Measurements from ENCODE around the gene CCDC146. TPM values are rescaled to one million over a fixed set of nuclear protein-coding genes. Genes with fewer than 3 reads are reported as not detected.
A peak's percentile ranks its signal among the peaks of the same experiment; 100 is the strongest.
"Not testable (repeated sequence)": the region's sequence is repeated elsewhere in the genome, so short reads cannot be mapped to it uniquely, and the experiment has no call there.

Gene CCDC146, protein sequence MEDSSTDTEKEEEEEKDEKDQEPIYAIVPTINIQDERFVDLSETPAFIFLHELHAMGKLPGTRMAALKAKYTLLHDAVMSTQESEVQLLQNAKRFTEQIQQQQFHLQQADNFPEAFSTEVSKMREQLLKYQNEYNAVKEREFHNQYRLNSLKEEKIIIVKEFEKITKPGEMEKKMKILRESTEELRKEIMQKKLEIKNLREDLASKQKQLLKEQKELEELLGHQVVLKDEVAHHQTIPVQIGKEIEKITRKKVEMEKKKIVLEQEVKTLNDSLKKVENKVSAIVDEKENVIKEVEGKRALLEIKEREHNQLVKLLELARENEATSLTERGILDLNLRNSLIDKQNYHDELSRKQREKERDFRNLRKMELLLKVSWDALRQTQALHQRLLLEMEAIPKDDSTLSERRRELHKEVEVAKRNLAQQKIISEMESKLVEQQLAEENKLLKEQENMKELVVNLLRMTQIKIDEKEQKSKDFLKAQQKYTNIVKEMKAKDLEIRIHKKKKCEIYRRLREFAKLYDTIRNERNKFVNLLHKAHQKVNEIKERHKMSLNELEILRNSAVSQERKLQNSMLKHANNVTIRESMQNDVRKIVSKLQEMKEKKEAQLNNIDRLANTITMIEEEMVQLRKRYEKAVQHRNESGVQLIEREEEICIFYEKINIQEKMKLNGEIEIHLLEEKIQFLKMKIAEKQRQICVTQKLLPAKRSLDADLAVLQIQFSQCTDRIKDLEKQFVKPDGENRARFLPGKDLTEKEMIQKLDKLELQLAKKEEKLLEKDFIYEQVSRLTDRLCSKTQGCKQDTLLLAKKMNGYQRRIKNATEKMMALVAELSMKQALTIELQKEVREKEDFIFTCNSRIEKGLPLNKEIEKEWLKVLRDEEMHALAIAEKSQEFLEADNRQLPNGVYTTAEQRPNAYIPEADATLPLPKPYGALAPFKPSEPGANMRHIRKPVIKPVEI
- 0.67 and 2.3 TPM in 2 replicates for total RNA-seq (2011; cell fraction: chromatin; rRNA removed; ENCODE audit: low replicate concordance)
- 0.66 TPM in 1 of 2 replicates, not detected in the other for total RNA-seq (2011; cell fraction: nucleolus; rRNA removed)
- 1.0 TPM in 1 of 2 replicates, not detected in the other for total RNA-seq (2011; cell fraction: nucleoplasm; rRNA removed)
- total RNA-seq (2014; rRNA removed) (0.23 and 0.49 TPM in 2 replicates), total RNA-seq (2014; rRNA removed; fragmentation: Illumina TruSeq; extraction: Trizol) (0.29 and 0.89 TPM in 2 replicates), total RNA-seq (2015; rRNA removed; fragmentation: Illumina TruSeq; extraction: Trizol) (0.23 and 0.98 TPM in 2 replicates), total RNA-seq (2021) (0.18 and 0.92 TPM in 2 replicates), polyA plus RNA-seq (2011; rRNA removed) (0.59 and 0.72 TPM in 2 replicates), polyA plus RNA-seq (2014; fragmentation: Illumina TruSeq; extraction: Trizol) (0.22 and 0.51 TPM in 2 replicates), polyA plus RNA-seq (2014; fragmentation: Nextera tagmentation; extraction: Ambion mirVana) (under 1 TPM in 1 of 2 experiments, not detected in 1; 0.10 TPM), polyA plus RNA-seq (2014; rRNA removed) (0.17 and 0.76 TPM in 2 replicates), polyA minus RNA-seq (2011; rRNA and poly(A)+ RNA removed) (0.42 TPM in 1 of 2 replicates, not detected in the other), Bru-seq, nascent RNA (percentile 30 among the genes with signal in this experiment), BruChase-seq, experiment 1, labeled RNA remaining after a 2-hour chase (percentile 34 among the genes with signal in this experiment), BruChase-seq, experiment 2, labeled RNA remaining after a 6-hour chase (percentile 35 among the genes with signal in this experiment)
- 0.19 TPM in 1 of 2 replicates, not detected in the other for polyA plus RNA-seq (2011; cell fraction: cytosol; rRNA removed)
- polyA plus RNA-seq (2011; cell fraction: nucleus; rRNA removed): 1.2 and 2.4 TPM in 2 replicates
- 0.22 and 1.7 TPM in 2 replicates for polyA plus RNA-seq (2012)
- not detected in 2 replicates for polyA minus RNA-seq (2011; cell fraction: cytosol; rRNA and poly(A)+ RNA removed)
- 0.44 TPM in 1 of 2 replicates, not detected in the other for polyA minus RNA-seq (2011; cell fraction: nucleus; rRNA and poly(A)+ RNA removed)
- long read RNA-seq, experiment 1: 0 reads
- long read RNA-seq, experiment 2: 0 reads
- long read RNA-seq, experiment 3: 0 reads

DNA sequence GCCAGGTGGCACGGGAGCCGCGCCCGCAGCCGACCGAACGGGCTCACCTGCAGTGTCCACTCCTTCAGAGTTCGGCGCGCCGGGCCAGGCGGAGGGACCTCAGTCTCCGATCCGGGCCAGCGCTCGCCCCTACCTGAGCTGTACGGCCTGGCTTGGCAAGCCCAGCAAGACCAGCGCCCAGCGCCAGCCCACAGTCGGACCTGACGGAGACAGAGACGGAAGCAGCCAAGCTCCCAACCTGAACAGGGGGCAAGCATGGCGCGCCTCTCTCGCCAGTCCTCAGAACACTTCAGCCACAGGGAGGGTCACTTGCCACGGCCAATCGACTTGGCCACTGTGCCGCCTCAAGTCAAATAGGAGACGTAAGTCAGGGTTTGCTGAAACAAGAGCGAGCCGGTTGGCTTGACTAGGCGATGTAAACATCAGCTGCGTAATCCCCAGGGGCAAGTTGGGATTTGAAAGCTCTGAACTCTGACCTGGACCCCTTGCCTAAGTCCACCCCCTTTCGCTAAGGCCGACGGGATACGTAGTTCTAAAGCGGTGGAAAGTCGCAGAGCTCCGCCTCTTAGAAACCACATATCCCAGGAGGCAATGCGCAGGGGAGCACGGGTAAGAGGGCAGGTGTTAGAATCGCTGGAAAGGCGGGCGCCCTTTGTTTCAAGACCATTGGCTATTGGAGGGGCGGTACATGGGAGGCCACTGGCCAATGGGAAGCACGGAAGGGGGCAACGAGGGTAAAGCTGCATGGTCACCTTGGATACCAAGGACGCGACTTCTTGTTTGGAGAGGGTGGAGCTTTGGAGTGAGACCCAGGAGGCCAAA lies at the start of gene CCDC146:
TSS of gene CCDC146 (plus strand) at position 756 of the 822 bp plus-strand sequence. CDS start 45,054 bp downstream, outside the sequence.
- in situ Hi-C loops (cut with MboI); H3K27me3 ChIP-seq (ENCODE audit: control insufficient read depth in 2 of 2, insufficient read depth in 2 of 2, low read length in 2 of 2); CTCF ChIA-PET (ENCODE audit: low intra/inter-chr PET ratio); H3K4me1 ChIP-seq (replicated peaks in 1 of 2; ENCODE audit: control insufficient read depth in 2 of 2, insufficient read depth in 2 of 2, low read length in 2 of 2); H3K79me2 ChIP-seq (ENCODE audit: control insufficient read depth, insufficient read depth, low read length); H3K9me1 ChIP-seq (ENCODE audit: control insufficient read depth, insufficient read depth, low read length); H3K9me3 ChIP-seq (replicated peaks; ENCODE audit: control insufficient read depth, insufficient read depth, low read depth, low read length); H3K36me3 ChIP-seq (ENCODE audit: control insufficient read depth, insufficient read depth, low read length); H4K20me1 ChIP-seq (replicated peaks; ENCODE audit: control insufficient read depth, insufficient read depth, low read length): not testable (repeated sequence)
- Histone ChIP-seq H3K9ac (ENCODE audit: insufficient read depth in 1 of 2, low read depth in 2 of 2, low read length in 2 of 2) (peak within 1 kb of the TSS; percentile 41 to 92; a peak in 3 of 4 replicates), H2AFZ (ENCODE audit: low read depth, low read length) (peak within 1 kb of the TSS; percentile 85), H3K4me2 (ENCODE audit: insufficient read depth, low read length) (peak within 1 kb of the TSS; percentile 81), H3K27ac (ENCODE audit: extremely low read depth, low read depth, low read length) (peak within 1 kb of the TSS; percentile 39; the same call in 2 of the 3 replicates), H3K4me3 (peak within 1 kb of the TSS; percentile 55)
- ATAC-seq: peak; percentile 99
- DNase-seq (ENCODE audit: extremely low read depth in 1 of 4, low spot score in 3 of 4): peak; percentile 90 to 99 (median 92)
- TSS peak; percentile 58 for BruUV-seq (replicated peaks)
- WGBS (ENCODE audit: insufficient coverage, low coverage, missing lambda C conversion rate): under 1% methylated on average over 43 of the region's 50 CpGs
- POLR2A ChIA-PET: interaction anchor here (0.6 kb wide), 1 partner anchor 10 kb away, joined by 3 read pairs; no protein-coding TSS in a partner anchor
- peak; percentile 99 for FAIRE-seq
- intact Hi-C loops (cut with micrococcal nuclease): loop anchor here (5.0 to 10.0 kb wide), 2 partner anchors 123 to 215 kb away; no protein-coding TSS in a partner anchor
- TF ChIP-seq, protein P1, sequence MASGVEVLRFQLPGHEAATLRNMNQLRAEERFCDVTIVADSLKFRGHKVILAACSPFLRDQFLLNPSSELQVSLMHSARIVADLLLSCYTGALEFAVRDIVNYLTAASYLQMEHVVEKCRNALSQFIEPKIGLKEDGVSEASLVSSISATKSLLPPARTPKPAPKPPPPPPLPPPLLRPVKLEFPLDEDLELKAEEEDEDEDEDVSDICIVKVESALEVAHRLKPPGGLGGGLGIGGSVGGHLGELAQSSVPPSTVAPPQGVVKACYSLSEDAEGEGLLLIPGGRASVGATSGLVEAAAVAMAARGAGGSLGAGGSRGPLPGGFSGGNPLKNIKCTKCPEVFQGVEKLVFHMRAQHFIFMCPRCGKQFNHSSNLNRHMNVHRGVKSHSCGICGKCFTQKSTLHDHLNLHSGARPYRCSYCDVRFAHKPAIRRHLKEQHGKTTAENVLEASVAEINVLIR (CRISPR knock-in tag; IDR thresholded peaks at IDR 0.05): 0 out of 2 replicates have a peak, but pooled peaks have one; percentile 34
- TF ChIP-seq PHF8 (IDR thresholded peaks at IDR 0.05; ENCODE audit: borderline replicate concordance, low read length): peak; percentile 31; the same call in 1 of the 2 replicates

Data from K562 (cell line).